DND-41 (cell line): ENCODE results near the gene FKBP8.

Source experiments
- ATAC-seq: fragments of 200-7000 bp; cut with Tn5 transposase; 3 replicates; pipeline ENCODE4 v1.9.1; 2021; ENCODE audit warnings: low read depth; ENCODE audit not compliant: insufficient read depth
- DNase-seq: peaks from one replicate; pipeline ENCODE4 v3.0.0-alpha.2; 2020
- H2AFZ ChIP-seq: 2 replicates; pipeline ENCODE4 v1.6.0; 2012; ENCODE audit warnings: low read depth, low read length
- H3K27ac ChIP-seq: 2 replicates; pipeline ENCODE4 v1.5.1; 2012; ENCODE audit warnings: low read length, inconsistent platforms
- H3K27me3 ChIP-seq: fragments of 200-600 bp; sonication (generic); 2 replicates; pipeline ENCODE4 v1.6.0; 2012; ENCODE audit warnings: low read length, mild to moderate bottlenecking, inconsistent platforms; ENCODE audit not compliant: insufficient read depth, poor library complexity
- H3K36me3 ChIP-seq: 2 replicates; pipeline ENCODE4 v1.5.1; 2012; ENCODE audit warnings: low read length, inconsistent platforms; ENCODE audit not compliant: insufficient read depth
- H3K4me1 ChIP-seq: 2 replicates; pipeline ENCODE4 v1.5.1; 2012; ENCODE audit warnings: mild to moderate bottlenecking, low read length; ENCODE audit not compliant: insufficient read depth
- H3K4me2 ChIP-seq: 2 replicates; pipeline ENCODE4 v1.6.0; 2012; ENCODE audit warnings: mild to moderate bottlenecking, moderate library complexity, low read length, inconsistent platforms; ENCODE audit not compliant: insufficient read depth
- H3K4me3 ChIP-seq, 2 experiments: fragments of 200-600 bp in 1 of 2; shearing (Covaris generic) in 1 of 2; 2 replicates each; pipeline ENCODE4 v1.5.1; 2012 to 2016; ENCODE audit warnings: inconsistent platforms in 2 of 2, low read length in 2 of 2, mild to moderate bottlenecking in 2 of 2, low read depth in 1 of 2, moderate library complexity in 1 of 2
- H3K79me2 ChIP-seq: 2 replicates; pipeline ENCODE4 v1.6.0; 2012; ENCODE audit warnings: low read length, inconsistent platforms; ENCODE audit not compliant: insufficient read depth
- H3K9ac ChIP-seq: 2 replicates; pipeline ENCODE4 v1.6.0; 2012; ENCODE audit warnings: low read depth, mild to moderate bottlenecking, inconsistent platforms, low read length, moderate library complexity
- H3K9me3 ChIP-seq: 2 replicates; pipeline ENCODE4 v1.5.1; 2012; ENCODE audit warnings: low read length, moderate library complexity, mild to moderate bottlenecking, inconsistent platforms; ENCODE audit not compliant: insufficient read depth, severe bottlenecking
- H4K20me1 ChIP-seq: 2 replicates; pipeline ENCODE4 v1.6.0; 2012; ENCODE audit warnings: low read length; ENCODE audit not compliant: insufficient read depth
- CTCF ChIP-seq: IDR thresholded peaks from 2 replicates; pipeline ENCODE4 v1.5.1; 2012; ENCODE audit warnings: borderline replicate concordance, low read length, moderate library complexity, mild to moderate bottlenecking; ENCODE audit not compliant: poor library complexity, severe bottlenecking; ENCODE audit errors: extremely low read depth
- EZH2 ChIP-seq: IDR thresholded peaks from 3 replicates; pipeline ENCODE4 v1.6.1; 2012; ENCODE audit warnings: borderline replicate concordance, low read depth, mild to moderate bottlenecking, moderate library complexity, low read length, inconsistent platforms; ENCODE audit not compliant: severe bottlenecking

Gene FKBP8

GRCh38 chr19:18522124-18522861, 21.1 kb downstream of the FKBP8 start:
- H2AFZ ChIP-seq = peak overlapping the region; percentile 75
- ATAC-seq = peak; percentile 89
- H3K79me2 ChIP-seq = peaks cover 45% of the 10 kb centered on the region
- no peaks in the 10 kb centered on the region; the same call in 1 of the 2 replicates for H3K36me3 ChIP-seq
- H3K27ac ChIP-seq = peak overlapping the region; percentile 69
- TF ChIP-seq EZH2 (no peak), CTCF (peak; percentile 32)
- H3K4me1 ChIP-seq = peaks cover 24% of the 10 kb centered on the region
- peaks cover 19% of the 10 kb centered on the region for H4K20me1 ChIP-seq
- H3K9ac ChIP-seq = peak overlapping the region; percentile 83
- DNase-seq = peak; percentile 100
- no peaks in the 10 kb centered on the region for H3K9me3 ChIP-seq
- H3K4me2 ChIP-seq = peak overlapping the region; percentile 63
- H3K27me3 ChIP-seq = no peaks in the 10 kb centered on the region
- H3K4me3 ChIP-seq = peak overlapping the region; percentile 74 to 85; a peak in 3 of 4 replicates

DNA sequence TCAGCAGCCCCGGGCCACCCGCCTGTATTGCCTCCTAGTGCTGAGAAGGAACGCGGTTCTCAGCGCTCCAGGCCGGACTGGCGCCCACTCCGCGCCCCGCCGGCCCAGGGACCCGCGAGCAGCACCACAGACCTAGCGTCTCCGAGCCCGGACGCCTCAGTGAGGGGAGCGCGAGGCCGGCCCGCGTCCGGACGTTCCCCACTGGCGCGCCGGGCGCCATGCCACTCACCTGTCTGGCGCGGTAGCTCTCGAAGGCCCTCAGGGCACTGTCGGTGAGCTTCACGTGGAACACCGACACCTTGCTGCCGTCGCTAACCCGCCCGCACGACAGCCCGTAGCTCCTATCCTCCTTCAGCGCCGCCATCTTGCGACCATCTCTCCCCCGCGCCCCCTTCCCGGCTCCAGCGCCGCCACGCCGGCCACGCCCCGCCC, 21.7 kb downstream of the FKBP8 start, which contains the start of gene ELL:
TSS of gene ELL (minus strand) at position 379 of the 432 bp plus-strand sequence. CDS start at position 364, 15 bp downstream.
- H3K4me1 ChIP-seq = peaks cover 24% of the 10 kb centered on the region
- peak within 1 kb of the TSS; percentile 74 to 85 for H3K4me3 ChIP-seq
- H3K4me2 ChIP-seq = peak within 1 kb of the TSS; percentile 97
- H3K79me2 ChIP-seq = peaks cover 51% of the 10 kb centered on the region
- DNase-seq (no peak), ATAC-seq (peak; percentile 4)
- peaks cover 22% of the 10 kb centered on the region for H4K20me1 ChIP-seq
- peak within 1 kb of the TSS; percentile 90 for H2AFZ ChIP-seq
- TF ChIP-seq EZH2 = no peak
- TF ChIP-seq CTCF = no peak
- H3K9ac ChIP-seq = peak within 1 kb of the TSS; percentile 83
- no peaks in the 10 kb centered on the region for H3K27me3 ChIP-seq
- H3K27ac ChIP-seq = peak within 1 kb of the TSS; percentile 77
- no peaks in the 10 kb centered on the region; the same call in 1 of the 2 replicates for H3K36me3 ChIP-seq
- no peaks in the 10 kb centered on the region for H3K9me3 ChIP-seq

GRCh38 chr19:18520848-18521691, 22.3 kb downstream of the FKBP8 start:
- H2AFZ ChIP-seq = peak overlapping the region; percentile 90
- no peak for TF ChIP-seq EZH2
- ATAC-seq (no peak), DNase-seq (peak; percentile 22)
- peak overlapping the region; percentile 83 for H3K9ac ChIP-seq
- H3K27ac ChIP-seq = peak overlapping the region; percentile 77
- H3K4me3 ChIP-seq = peak overlapping the region; percentile 74 to 85
- peaks cover 57% of the 10 kb centered on the region for H3K79me2 ChIP-seq
- H3K4me2 ChIP-seq = peak overlapping the region; percentile 97
- H4K20me1 ChIP-seq = peaks cover 29% of the 10 kb centered on the region
- H3K27me3 ChIP-seq = no peaks in the 10 kb centered on the region
- H3K9me3 ChIP-seq = no peaks in the 10 kb centered on the region
- H3K4me1 ChIP-seq = peaks cover 24% of the 10 kb centered on the region
- no peaks in the 10 kb centered on the region; the same call in 1 of the 2 replicates for H3K36me3 ChIP-seq
